ENCODE data around the gene QSER1.

DNA sequence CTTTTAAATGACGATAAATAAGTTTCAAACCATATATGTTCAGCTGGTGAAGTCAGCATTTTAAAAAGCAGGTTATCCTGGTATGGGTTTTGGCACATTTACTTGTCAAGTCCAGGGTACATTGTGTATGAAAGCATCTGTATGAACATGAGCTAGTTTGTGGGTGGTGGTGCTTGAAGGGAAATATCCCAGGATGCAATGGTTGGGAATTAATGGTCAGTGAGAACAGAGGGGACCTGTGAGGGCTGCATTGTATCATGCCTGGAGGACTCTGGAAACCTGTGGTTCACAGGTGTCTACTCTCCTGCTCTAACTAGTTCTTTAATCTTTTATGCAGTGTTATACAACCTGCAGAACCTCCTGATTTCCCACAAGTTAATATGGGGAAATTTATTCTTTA is 128.9 kb downstream of the QSER1 start:
- TF ChIP-seq POLR2A (IDR thresholded peaks at IDR 0.05; ENCODE audit: low read length) (no peak), GATA1 (IDR thresholded peaks at IDR 0.05; ENCODE audit: low read depth, low read length) (no peak)

All from erythroblast (primary cell).